ENCODE data around the gene PCDHGA12.

Gene PCDHGA12

DNA sequence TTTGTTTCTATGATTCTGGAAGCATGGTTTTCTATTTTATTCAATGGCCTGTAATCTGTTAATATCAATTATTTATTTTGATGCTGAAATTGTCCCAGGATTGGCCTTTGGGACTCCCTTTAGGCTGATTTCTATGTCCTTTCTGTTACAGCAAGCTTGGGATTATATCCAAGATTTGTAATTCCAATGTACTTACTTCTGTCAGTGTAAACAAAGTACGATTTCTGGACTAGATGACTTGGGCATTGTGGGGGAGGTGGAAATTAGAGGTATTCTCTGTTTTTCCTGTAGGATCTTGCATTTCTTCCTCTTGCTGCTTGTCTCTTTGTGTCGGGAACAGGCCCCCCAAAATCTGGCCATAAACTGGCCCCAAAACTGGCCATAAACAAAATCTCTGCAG is 3.7 kb downstream of the PCDHGA12 start:
- no peak for DNase-seq (ENCODE audit: low read depth, low spot score)
- Histone ChIP-seq H3K4me3 (no peak overlapping the region), H3K36me3 (ENCODE audit: insufficient read depth, low read length) (peaks cover 7% of the 10 kb centered on the region; the same call in 1 of the 2 replicates), H3K9me3 (ENCODE audit: low read depth, low read length) (no peaks in the 10 kb centered on the region), H3K27ac (no peak overlapping the region), H3K9ac (ENCODE audit: insufficient read length) (no peak overlapping the region)
- TF ChIP-seq EZH2 (IDR thresholded peaks at IDR 0.05) (no peak), FOXP2 (optimal IDR thresholded peaks at IDR 0.05; ENCODE audit: control extremely low read depth, extremely low read length, insufficient read depth) (no peak), POLR2AphosphoS5 (IDR thresholded peaks at IDR 0.05; ENCODE audit: borderline replicate concordance, low read depth, low read length) (no peak)

DNA sequence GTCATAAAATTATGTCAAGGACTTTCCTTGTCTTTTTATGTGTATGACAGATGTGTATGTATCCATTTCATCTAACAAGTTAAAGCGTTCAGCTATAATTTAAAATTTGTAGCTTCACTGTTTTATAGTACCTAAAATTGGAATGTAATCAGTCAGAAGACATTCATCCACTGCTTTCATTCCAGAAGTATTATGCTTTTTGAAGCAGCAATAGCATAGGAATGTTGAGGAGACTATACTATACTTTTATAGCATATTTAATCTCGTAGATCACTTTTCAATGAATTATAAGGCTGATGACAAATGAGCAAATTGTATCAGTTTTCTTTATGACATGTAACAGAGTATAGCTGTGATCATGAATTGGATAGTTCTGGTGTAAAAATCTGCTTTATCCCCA is 6.9 kb downstream of the PCDHGA12 start:
- H3K9ac ChIP-seq (ENCODE audit: insufficient read length): no peak overlapping the region
- no peak overlapping the region for H3K27ac ChIP-seq
- no peak for DNase-seq (ENCODE audit: low read depth, low spot score)
- H3K36me3 ChIP-seq (ENCODE audit: insufficient read depth, low read length): no peaks in the 10 kb centered on the region
- TF ChIP-seq EZH2 (IDR thresholded peaks at IDR 0.05) (no peak), POLR2AphosphoS5 (IDR thresholded peaks at IDR 0.05; ENCODE audit: borderline replicate concordance, low read depth, low read length) (no peak), FOXP2 (optimal IDR thresholded peaks at IDR 0.05; ENCODE audit: control extremely low read depth, extremely low read length, insufficient read depth) (no peak)
- H3K4me3 ChIP-seq: no peak overlapping the region
- no peaks in the 10 kb centered on the region for H3K9me3 ChIP-seq (ENCODE audit: low read depth, low read length)

DNA sequence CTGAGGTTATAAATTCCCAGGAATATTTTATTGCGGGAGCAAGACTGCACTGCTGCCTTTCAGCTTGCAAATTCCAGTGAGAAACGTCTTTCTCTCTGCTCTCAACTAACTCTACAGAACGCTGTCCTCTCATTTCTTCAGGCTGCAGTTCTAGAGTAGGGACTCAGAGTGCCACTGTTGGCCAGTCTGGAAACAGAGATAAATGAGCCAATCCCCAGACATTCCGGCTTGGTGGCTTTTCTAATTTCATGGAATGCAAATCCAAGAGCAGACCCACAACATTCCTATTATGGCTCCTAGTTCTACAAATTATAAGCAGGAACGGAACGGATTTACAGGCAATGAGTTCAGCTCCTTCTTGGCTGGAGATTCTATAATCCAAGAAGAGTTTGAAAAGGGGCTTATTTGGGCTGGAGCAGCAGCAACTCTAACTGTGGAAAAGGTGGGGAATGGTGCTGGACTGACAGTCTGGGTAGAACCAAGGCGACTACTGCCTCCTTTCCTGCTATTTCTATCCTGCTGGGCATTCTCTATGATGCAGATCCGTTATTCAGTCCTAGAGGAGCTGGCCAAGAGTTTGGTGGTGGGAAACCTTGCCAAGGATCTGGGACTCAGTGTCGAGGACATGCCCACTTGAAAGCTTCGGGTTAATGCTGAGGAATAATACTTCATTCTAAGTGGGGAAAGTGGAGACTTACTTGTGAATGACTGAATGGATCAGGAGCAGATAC is 9.3 kb downstream of the PCDHGA12 start:
- DNase-seq (ENCODE audit: low read depth, low spot score): no peak
- H3K9me3 ChIP-seq (ENCODE audit: low read depth, low read length): no peaks in the 10 kb centered on the region
- no peak overlapping the region for H3K9ac ChIP-seq (ENCODE audit: insufficient read length)
- H3K27ac ChIP-seq: no peak overlapping the region
- no peak overlapping the region for H3K4me3 ChIP-seq
- H3K36me3 ChIP-seq (ENCODE audit: insufficient read depth, low read length): no peaks in the 10 kb centered on the region
- TF ChIP-seq POLR2AphosphoS5 (IDR thresholded peaks at IDR 0.05; ENCODE audit: borderline replicate concordance, low read depth, low read length): no peak
- no peak for TF ChIP-seq EZH2 (IDR thresholded peaks at IDR 0.05)

DNA sequence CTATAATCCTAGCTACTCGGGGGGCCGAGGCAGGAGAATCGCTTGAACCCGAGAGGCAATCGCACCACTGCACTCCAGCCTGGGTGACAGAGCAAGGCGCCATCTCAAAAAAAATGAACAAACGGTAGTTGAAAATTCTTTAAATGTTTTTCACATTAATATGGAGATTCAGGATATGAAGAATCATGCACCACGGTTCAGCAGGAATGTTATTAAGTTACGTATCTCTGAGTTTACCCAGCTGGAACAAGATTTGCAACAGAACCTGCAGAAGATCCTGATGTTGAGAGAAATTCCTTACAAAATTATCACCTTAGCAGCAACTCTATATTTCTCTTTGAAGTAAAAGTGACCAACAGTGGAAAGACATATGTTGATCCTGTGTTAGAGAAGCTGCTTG is 10.0 kb downstream of the PCDHGA12 start:
- Histone ChIP-seq H3K27ac (no peak overlapping the region), H3K4me3 (no peak overlapping the region), H3K36me3 (ENCODE audit: insufficient read depth, low read length) (no peaks in the 10 kb centered on the region), H3K9me3 (ENCODE audit: low read depth, low read length) (no peaks in the 10 kb centered on the region), H3K9ac (ENCODE audit: insufficient read length) (no peak overlapping the region)
- DNase-seq (ENCODE audit: low read depth, low spot score): no peak
- TF ChIP-seq EZH2 (IDR thresholded peaks at IDR 0.05) (no peak), FOXP2 (optimal IDR thresholded peaks at IDR 0.05; ENCODE audit: control extremely low read depth, extremely low read length, insufficient read depth) (no peak), POLR2AphosphoS5 (IDR thresholded peaks at IDR 0.05; ENCODE audit: borderline replicate concordance, low read depth, low read length) (no peak)

DNA sequence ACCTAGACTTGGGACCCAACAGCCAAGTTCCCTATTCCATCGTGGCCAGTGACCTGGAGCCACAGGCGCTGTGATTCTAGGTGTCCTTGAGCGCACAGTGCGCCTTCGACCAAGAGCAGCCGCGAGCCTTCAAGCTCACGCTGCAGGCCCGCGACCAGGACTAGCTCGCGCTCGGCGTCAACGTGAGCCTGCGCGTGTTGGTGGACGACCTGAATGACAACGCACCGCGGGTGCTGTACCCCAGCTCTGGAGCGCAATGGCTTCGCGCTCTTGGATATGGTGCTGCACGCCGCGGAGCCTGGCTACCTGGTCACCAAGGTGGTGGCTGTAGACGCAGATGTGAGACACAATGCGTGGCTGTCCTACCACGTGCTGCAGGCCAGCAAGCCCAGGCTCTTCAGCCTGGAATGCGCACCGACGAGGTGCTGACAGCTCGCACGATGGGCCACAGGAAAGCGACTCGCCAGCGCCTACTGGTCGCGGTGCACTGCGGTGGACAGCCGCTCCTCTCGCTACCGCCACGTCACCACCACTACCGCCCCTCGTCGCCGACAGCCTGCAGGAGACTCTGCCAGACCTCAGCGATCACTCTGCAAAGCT is 11.4 kb downstream of the PCDHGA12 start:
- TF ChIP-seq POLR2AphosphoS5 (IDR thresholded peaks at IDR 0.05; ENCODE audit: borderline replicate concordance, low read depth, low read length) (no peak), FOXP2 (optimal IDR thresholded peaks at IDR 0.05; ENCODE audit: control extremely low read depth, extremely low read length, insufficient read depth) (no peak), EZH2 (IDR thresholded peaks at IDR 0.05) (no peak)
- Histone ChIP-seq H3K9me3 (ENCODE audit: low read depth, low read length) (no peaks in the 10 kb centered on the region), H3K36me3 (ENCODE audit: insufficient read depth, low read length) (no peaks in the 10 kb centered on the region), H3K9ac (ENCODE audit: insufficient read length) (no peak overlapping the region), H3K27ac (no peak overlapping the region), H3K4me3 (no peak overlapping the region)
- no peak for DNase-seq (ENCODE audit: low read depth, low spot score)

DNA sequence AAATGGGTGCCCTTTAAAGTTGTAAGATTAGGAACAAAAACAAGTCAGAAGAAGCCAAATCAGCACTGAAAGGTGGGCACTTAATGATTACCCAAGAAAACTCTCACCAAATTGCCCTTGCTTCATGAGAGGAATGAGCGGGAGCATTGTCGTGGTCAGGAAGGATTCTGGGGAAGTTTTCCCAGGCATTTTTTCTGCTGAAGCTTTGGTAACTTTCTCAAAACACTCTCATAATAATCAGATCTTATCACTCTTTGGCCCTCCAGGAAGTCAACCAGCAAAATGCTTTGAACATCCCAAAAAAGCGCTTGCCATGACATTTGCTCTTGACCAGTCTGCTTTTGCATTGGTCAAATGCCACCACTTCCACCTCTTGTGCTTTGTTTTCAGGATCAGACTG is 35.0 kb downstream of the PCDHGA12 start:
- H3K4me3 ChIP-seq: no peak overlapping the region
- no peaks in the 10 kb centered on the region for H3K36me3 ChIP-seq (ENCODE audit: insufficient read depth, low read length)
- H3K27ac ChIP-seq: no peak overlapping the region
- no peak overlapping the region for H3K9ac ChIP-seq (ENCODE audit: insufficient read length)
- TF ChIP-seq POLR2AphosphoS5 (IDR thresholded peaks at IDR 0.05; ENCODE audit: borderline replicate concordance, low read depth, low read length): no peak
- TF ChIP-seq FOXP2 (optimal IDR thresholded peaks at IDR 0.05; ENCODE audit: control extremely low read depth, extremely low read length, insufficient read depth): no peak
- no peak for TF ChIP-seq EZH2 (IDR thresholded peaks at IDR 0.05)
- DNase-seq (ENCODE audit: low read depth, low spot score): no peak
- no peaks in the 10 kb centered on the region for H3K9me3 ChIP-seq (ENCODE audit: low read depth, low read length)

DNA sequence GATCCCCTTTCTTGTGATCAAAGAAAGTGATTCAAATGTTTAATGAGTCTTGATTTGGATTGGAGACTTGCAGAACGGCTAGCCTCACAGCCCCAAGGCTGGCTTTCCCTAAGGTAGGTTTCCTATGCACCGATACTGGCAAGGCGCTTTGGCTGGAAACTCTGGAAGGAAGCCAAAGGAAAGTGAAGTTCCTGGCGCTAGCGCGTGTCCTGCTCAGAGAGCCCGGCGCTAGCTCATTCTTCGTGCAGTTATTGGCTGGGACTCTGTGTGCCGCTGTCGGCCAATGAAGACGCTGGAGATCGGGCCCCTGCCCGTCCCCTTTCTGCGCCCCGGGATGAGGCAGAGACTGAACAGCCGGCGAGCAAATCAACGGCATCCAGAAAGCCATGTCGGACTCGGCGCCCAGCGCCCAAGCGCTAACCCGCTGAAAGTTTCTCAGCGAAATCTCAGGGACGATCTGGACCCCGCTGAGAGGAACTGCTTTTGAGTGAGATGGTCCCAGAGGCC is 45.4 kb downstream of the PCDHGA12 start, which contains the start of gene PCDHGC3:
Gene PCDHGC3, plus strand, starts transcription at position 342 of the 507 bp plus-strand sequence. Its CDS starts 151 bp downstream, at position 493.
- TF ChIP-seq POLR2AphosphoS5 (IDR thresholded peaks at IDR 0.05; ENCODE audit: borderline replicate concordance, low read depth, low read length) (peak; percentile 72), FOXP2 (optimal IDR thresholded peaks at IDR 0.05; ENCODE audit: control extremely low read depth, extremely low read length, insufficient read depth) (no peak)
- Histone ChIP-seq H3K9ac (ENCODE audit: insufficient read length) (peak within 1 kb of the TSS; percentile 72), H3K4me3 (peak within 1 kb of the TSS; percentile 82), H3K9me3 (ENCODE audit: low read depth, low read length) (no peaks in the 10 kb centered on the region; the same call in 1 of the 2 replicates), H3K36me3 (ENCODE audit: insufficient read depth, low read length) (peaks cover 12% of the 10 kb centered on the region; the same call in 1 of the 2 replicates), H3K27ac (no peak within 1 kb of the TSS)
- peak; percentile 45 for DNase-seq (ENCODE audit: low read depth, low spot score)

DNA sequence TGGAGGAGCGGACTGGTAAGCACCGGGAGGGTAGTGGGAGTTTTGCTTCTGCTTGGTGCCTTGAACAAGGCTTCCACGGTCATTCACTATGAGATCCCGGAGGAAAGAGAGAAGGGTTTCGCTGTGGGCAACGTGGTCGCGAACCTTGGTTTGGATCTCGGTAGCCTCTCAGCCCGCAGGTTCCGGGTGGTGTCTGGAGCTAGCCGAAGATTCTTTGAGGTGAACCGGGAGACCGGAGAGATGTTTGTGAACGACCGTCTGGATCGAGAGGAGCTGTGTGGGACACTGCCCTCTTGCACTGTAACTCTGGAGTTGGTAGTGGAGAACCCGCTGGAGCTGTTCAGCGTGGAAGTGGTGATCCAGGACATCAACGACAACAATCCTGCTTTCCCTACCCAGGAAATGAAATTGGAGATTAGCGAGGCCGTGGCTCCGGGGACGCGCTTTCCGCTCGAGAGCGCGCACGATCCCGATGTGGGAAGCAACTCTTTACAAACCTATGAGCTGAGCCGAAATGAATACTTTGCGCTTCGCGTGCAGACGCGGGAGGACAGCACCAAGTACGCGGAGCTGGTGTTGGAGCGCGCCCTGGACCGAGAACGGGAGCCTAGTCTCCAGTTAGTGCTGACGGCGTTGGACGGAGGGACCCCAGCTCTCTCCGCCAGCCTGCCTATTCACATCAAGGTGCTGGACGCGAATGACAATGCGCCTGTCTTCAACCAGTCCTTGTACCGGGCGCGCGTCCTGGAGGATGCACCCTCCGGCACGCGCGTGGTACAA is 46.0 kb downstream of the PCDHGA12 start:
- Histone ChIP-seq H3K4me3 (peak overlapping the region; percentile 82), H3K27ac (no peak overlapping the region), H3K36me3 (ENCODE audit: insufficient read depth, low read length) (peaks cover 12% of the 10 kb centered on the region; the same call in 1 of the 2 replicates), H3K9me3 (ENCODE audit: low read depth, low read length) (no peaks in the 10 kb centered on the region; the same call in 1 of the 2 replicates), H3K9ac (ENCODE audit: insufficient read length) (peak overlapping the region; percentile 72)
- no peak for DNase-seq (ENCODE audit: low read depth, low spot score)
- TF ChIP-seq EZH2 (IDR thresholded peaks at IDR 0.05) (no peak), POLR2AphosphoS5 (IDR thresholded peaks at IDR 0.05; ENCODE audit: borderline replicate concordance, low read depth, low read length) (no peak), FOXP2 (optimal IDR thresholded peaks at IDR 0.05; ENCODE audit: control extremely low read depth, extremely low read length, insufficient read depth) (no peak)
